ES-I3 (cell line): Measurements from ENCODE around the gene RBM38.
A peak's percentile ranks its signal among the peaks of the same experiment; 100 is the strongest.

Experiments used
- H3K36me3 ChIP-seq: 2 replicates; pipeline ENCODE4 v1.6.1; 2013; ENCODE audit warnings: mild to moderate bottlenecking, low read length, control low read depth, moderate library complexity; ENCODE audit not compliant: insufficient read depth
- H3K4me1 ChIP-seq: 2 replicates; pipeline ENCODE4 v1.6.1; 2013; ENCODE audit warnings: mild to moderate bottlenecking, control low read depth, low read length; ENCODE audit not compliant: insufficient read depth
- H3K9ac ChIP-seq: 2 replicates; pipeline ENCODE4 v1.6.1; 2013; ENCODE audit warnings: low read depth, mild to moderate bottlenecking, low read length, moderate library complexity
- H3K9me3 ChIP-seq: 2 replicates; pipeline ENCODE4 v1.6.1; 2013; ENCODE audit warnings: mild to moderate bottlenecking, low read length, moderate library complexity; ENCODE audit not compliant: control insufficient read depth, insufficient read depth

RBM38 gene

GRCh38 chr20:57381596-57382503 is 9.3 kb upstream of the RBM38 start:
- Histone ChIP-seq H3K9ac (no peak overlapping the region), H3K9me3 (no peaks in the 10 kb centered on the region), H3K4me1 (no peaks in the 10 kb centered on the region), H3K36me3 (peaks cover 8% of the 10 kb centered on the region; the same call in 1 of the 2 replicates)

DNA sequence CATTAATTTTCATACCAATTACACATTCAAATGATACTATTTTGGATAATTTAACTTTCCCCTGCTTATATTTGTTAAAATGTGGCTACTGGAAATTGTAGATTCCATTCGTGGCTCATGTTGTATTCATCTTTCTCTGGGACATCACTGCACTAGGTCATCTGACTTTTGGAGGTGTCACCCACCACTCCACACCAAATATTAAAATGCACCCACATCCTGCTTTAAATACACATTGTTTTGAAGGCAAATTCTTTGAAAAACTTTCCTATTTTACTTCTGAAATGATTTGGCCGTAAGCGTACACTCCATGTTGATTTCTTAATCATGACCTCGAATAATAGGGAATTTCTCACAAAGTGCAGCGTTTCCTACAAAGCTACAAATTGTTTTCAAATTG is 8.7 kb upstream of the RBM38 start:
- Histone ChIP-seq H3K9ac (no peak overlapping the region), H3K9me3 (no peaks in the 10 kb centered on the region), H3K36me3 (0 out of 2 replicates have a peak, but pooled peaks cover 1% of the 10 kb centered on the region), H3K4me1 (no peaks in the 10 kb centered on the region)

DNA sequence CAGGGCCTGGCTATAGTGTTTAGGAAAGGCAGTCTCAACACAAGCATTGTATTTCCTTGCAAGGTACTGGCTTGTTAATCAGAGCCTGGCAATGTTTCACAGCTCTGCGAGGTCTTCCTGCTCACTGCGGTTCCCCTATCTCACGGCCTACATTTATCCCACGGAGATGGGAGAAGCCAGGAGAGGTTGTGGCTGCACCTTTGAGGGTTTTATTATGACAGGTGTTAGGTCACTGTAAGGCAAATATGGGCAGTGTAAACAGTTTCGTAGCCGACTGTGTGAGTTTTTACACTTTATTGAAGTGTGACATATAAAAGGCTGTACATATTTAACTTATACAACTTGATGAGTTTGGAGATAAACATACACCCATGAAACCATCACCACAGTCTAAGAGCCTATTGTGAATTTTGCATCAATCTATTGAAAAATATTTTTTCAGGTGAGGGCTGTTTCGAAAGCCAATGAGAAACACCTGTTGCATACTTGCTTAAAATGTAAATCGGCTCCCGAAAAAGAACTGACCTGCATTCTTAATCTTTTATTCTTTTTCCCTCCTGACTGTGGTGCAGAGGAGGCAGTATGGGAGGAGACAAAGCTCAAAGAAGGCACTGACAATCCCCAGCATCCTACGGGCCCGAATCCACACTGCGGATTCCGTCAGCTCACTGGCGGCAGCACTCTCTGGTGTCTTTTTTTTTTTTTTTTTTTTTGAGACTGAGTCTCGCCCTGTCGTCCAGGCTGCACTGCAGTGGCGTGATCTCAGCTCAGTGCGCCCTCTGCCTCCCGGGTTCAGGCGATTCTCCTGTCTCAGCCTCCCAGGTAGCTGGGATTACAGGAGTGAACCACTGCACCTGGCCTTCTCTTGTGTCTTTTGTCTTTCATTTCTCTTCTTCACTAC is 7.5 kb upstream of the RBM38 start:
- no peak overlapping the region for H3K9ac ChIP-seq
- no peaks in the 10 kb centered on the region for H3K36me3 ChIP-seq
- no peaks in the 10 kb centered on the region for H3K4me1 ChIP-seq
- H3K9me3 ChIP-seq: no peaks in the 10 kb centered on the region

GRCh38 chr20:57384486-57384885 is 6.7 kb upstream of the RBM38 start:
- H3K9ac ChIP-seq: no peak overlapping the region
- H3K4me1 ChIP-seq: no peaks in the 10 kb centered on the region
- no peaks in the 10 kb centered on the region for H3K36me3 ChIP-seq
- no peaks in the 10 kb centered on the region for H3K9me3 ChIP-seq

DNA sequence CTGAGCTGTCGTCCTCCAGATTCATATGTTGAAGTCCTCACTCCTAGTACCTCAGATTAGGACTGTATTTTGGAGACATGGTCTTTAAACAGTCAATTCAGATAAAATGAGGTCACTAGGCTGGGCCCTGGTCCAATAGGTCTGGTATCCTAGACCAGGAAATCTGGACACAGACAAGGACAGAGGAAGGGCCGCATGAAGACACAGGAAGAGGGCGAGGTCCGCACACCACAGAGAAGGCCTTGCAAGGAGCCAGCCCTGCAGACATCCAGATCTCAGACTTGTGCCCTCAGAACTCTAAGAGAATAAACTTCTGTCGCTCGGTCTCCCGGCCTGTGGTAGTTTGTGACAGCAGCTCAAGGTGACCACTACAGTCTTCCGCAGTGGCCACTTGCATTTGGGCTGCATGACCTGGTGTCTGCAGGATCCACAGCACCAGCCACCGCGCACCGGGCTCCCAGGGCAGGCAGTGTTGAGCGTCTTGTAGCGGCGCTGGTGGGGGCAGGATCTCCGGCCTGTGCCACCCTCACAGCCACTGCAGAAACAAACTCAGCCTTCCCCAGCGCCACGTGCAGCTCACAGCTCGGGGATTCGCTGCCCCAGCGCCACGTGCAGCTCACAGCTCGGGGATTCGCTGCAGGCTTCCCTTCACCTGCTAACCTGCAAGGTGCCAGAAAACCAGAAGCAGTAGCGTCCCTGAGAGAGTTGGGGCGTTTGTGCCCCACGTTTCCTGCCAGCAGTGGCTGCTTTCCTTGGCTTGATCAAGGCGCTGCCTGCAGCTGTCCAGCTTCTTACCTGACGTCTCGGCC is 6.0 kb upstream of the RBM38 start:
- Histone ChIP-seq H3K4me1 (no peaks in the 10 kb centered on the region), H3K36me3 (no peaks in the 10 kb centered on the region), H3K9ac (no peak overlapping the region), H3K9me3 (no peaks in the 10 kb centered on the region)

- Histone ChIP-seq H3K4me1 (no peaks in the 10 kb centered on the region), H3K9me3 (no peaks in the 10 kb centered on the region), H3K9ac (no peak overlapping the region), H3K36me3 (no peaks in the 10 kb centered on the region)
These were observed 5.3 kb upstream of the RBM38 start for GRCh38 chr20:57385940-57386339.

- H3K9me3 ChIP-seq: no peaks in the 10 kb centered on the region
- no peaks in the 10 kb centered on the region for H3K36me3 ChIP-seq
- no peaks in the 10 kb centered on the region for H3K4me1 ChIP-seq
- H3K9ac ChIP-seq: no peak overlapping the region
These were observed 4.4 kb upstream of the RBM38 start for GRCh38 chr20:57386762-57387161.

DNA sequence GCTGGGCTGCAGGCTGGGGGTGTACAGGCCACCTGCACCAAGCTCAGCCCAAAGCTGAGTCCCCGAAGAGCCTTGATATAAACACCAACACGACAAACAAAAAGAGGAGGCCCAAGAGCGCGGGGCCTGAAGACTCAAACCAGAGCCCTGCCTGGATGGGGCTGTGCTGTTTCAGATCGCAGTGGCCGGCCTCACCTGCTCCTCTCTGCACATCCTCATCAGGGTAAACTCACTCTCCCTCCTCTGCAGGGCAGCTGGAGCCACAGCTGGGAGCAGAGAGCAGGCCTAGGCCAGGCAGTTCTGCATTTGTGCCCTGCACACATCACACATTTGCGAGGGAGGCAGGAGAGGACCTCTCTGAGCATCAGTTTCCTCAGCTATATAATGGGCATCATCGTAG is 3.7 kb upstream of the RBM38 start:
- Histone ChIP-seq H3K9ac (no peak overlapping the region), H3K36me3 (no peaks in the 10 kb centered on the region), H3K9me3 (no peaks in the 10 kb centered on the region), H3K4me1 (no peaks in the 10 kb centered on the region)

- peaks cover under 1% of the 10 kb centered on the region; the same call in 1 of the 2 replicates for H3K4me1 ChIP-seq
These were observed 3.2 kb upstream of the RBM38 start for GRCh38 chr20:57387945-57388371.

DNA sequence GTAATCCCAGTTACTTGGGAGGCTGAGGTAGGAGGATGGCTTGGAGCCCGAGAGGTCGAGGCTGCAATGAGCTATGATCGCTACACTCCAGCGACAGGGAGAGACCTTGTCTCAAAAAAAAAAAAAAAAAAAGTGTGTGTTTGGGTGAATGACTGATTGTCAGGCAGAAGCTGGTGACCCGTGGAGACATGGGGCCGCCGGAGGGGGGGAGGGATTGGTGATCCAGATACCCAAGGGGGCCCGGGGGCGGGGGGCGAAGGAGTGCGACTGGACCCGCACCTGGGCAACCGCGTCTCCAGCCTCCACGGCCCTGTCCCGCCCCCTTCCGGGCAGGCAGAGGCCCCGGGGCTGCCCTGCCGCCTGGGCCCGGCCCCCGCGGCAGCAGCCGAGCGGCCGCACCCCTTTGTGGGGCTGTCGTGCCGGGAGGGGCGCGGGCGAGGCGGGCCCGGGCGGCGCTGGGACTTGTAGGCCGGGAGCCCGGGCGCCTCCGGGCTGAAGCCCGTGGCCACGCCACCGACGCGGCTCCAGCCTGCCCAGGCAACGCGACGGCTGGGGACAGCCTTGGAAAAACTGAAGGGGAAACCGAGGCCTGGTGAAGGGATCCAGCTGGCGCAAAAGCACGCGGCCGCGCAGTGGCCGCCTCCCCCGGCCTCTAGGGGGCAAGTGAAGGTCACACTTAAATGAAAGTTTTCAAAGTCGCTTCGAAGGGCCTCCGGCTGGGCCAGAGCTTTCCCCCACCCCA is 2.1 kb upstream of the RBM38 start:
- Histone ChIP-seq H3K36me3 (peaks cover 5% of the 10 kb centered on the region; the same call in 1 of the 2 replicates), H3K4me1 (peaks cover 6% of the 10 kb centered on the region), H3K9me3 (no peaks in the 10 kb centered on the region), H3K9ac (peak overlapping the region; percentile 88)

More at GRCh38 chr20:57387945-57388371, 3.2 kb upstream of the RBM38 start:
- no peaks in the 10 kb centered on the region for H3K9me3 ChIP-seq
- H3K36me3 ChIP-seq: no peaks in the 10 kb centered on the region
- no peak overlapping the region for H3K9ac ChIP-seq

GRCh38 chr20:57389695-57390603 is 1.2 kb upstream of the RBM38 start:
- Histone ChIP-seq H3K9me3 (no peaks in the 10 kb centered on the region), H3K36me3 (peaks cover 5% of the 10 kb centered on the region), H3K9ac (peak overlapping the region; percentile 88), H3K4me1 (peaks cover 6% of the 10 kb centered on the region)

DNA sequence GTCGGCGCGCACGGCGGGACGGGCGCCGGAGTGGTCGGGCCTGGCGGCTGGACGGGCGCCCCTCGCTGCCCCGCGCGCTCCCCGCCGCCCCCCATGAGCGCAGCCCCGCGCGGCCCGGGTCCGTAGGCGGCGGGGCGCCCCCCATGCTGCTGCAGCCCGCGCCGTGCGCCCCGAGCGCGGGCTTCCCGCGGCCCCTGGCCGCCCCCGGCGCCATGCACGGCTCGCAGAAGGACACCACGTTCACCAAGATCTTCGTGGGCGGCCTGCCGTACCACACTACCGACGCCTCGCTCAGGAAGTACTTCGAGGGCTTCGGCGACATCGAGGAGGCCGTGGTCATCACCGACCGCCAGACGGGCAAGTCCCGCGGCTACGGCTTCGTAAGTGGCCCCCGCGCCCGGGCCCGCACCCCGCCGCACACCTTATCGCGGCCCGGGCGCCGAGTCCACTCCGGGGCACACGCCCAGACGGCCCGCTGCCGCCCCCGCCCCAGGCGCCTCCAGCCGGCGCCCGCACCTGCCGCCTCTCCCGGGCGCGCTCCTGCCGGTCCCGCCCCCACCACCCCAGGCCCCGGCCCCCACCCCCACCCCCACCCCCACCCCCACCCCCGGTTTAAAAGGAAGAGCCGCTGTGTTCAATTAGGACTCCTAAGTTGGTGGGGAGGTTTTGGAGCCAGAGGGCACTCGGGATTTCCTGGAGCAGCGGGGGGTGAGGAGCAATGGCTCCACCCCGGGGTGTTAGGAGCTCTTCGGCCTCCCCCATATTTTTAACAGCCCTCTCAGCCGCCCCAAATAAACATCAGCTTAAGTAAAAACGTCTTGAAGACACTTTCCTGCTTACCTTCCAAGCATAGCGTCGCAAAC is 474 bp downstream of the RBM38 start:
- Histone ChIP-seq H3K9me3 (no peaks in the 10 kb centered on the region), H3K36me3 (peaks cover 7% of the 10 kb centered on the region), H3K4me1 (peaks cover 12% of the 10 kb centered on the region), H3K9ac (peak overlapping the region; percentile 77)
